H9 (cell line): Measurements from ENCODE around the gene MPST. TPM values are rescaled to one million over a fixed set of nuclear protein-coding genes. Genes with fewer than 3 reads are reported as not detected.

Experiments used
- DNase-seq: peaks from one replicate; pipeline ENCODE4 v3.0.0-alpha.2; 2017
- H2AFZ ChIP-seq: one replicate; pipeline ENCODE4 v1.6.1; 2013; ENCODE audit warnings: mild to moderate bottlenecking, low read length, control low read depth, moderate library complexity
- H2AK5ac ChIP-seq: 2 replicates; pipeline ENCODE4 v1.6.1; 2013; ENCODE audit warnings: low read length, control low read depth, mixed read lengths; ENCODE audit not compliant: insufficient read length
- H2BK120ac ChIP-seq: one replicate; pipeline ENCODE4 v1.6.1; 2013; ENCODE audit warnings: low read depth, mild to moderate bottlenecking, low read length, control low read depth, inconsistent platforms; ENCODE audit not compliant: poor library complexity, severe bottlenecking
- H2BK12ac ChIP-seq: 2 replicates; pipeline ENCODE4 v1.6.1; 2013; ENCODE audit warnings: low read length, control low read depth, mixed read lengths, low read depth; ENCODE audit not compliant: insufficient read length
- H2BK15ac ChIP-seq: 2 replicates; pipeline ENCODE4 v1.6.1; 2013; ENCODE audit warnings: low read depth, low read length, control low read depth
- H2BK20ac ChIP-seq: one replicate; pipeline ENCODE4 v1.6.1; 2013; ENCODE audit warnings: low read depth, mild to moderate bottlenecking, low read length, control low read depth, inconsistent platforms; ENCODE audit not compliant: poor library complexity, severe bottlenecking
- H2BK5ac ChIP-seq: 2 replicates; pipeline ENCODE4 v1.6.1; 2013; ENCODE audit warnings: low read length, control low read depth, mixed read lengths; ENCODE audit not compliant: insufficient read length
- H3K14ac ChIP-seq: 2 replicates; pipeline ENCODE4 v1.6.1; 2013; ENCODE audit warnings: low read length, control low read depth; ENCODE audit not compliant: insufficient read depth
- H3K18ac ChIP-seq: 2 replicates; pipeline ENCODE4 v1.6.1; 2013; ENCODE audit warnings: low read depth, mild to moderate bottlenecking, mixed read lengths, low read length, control low read depth; ENCODE audit not compliant: insufficient read length
- H3K23ac ChIP-seq: 2 replicates; pipeline ENCODE4 v1.6.1; 2013; ENCODE audit warnings: low read length, control low read depth, mixed read lengths, low read depth; ENCODE audit not compliant: insufficient read length
- H3K23me2 ChIP-seq: 2 replicates; pipeline ENCODE4 v1.6.1; 2013; ENCODE audit warnings: low read depth, mild to moderate bottlenecking, mixed read lengths, low read length, control low read depth; ENCODE audit not compliant: insufficient read length, poor library complexity, severe bottlenecking
- H3K27ac ChIP-seq: 2 replicates; pipeline ENCODE4 v1.5.1; 2013; ENCODE audit warnings: low read length, control low read depth, mixed read lengths, low read depth; ENCODE audit not compliant: insufficient read length
- H3K27me3 ChIP-seq: 2 replicates; pipeline ENCODE4 v1.6.1; 2013; ENCODE audit warnings: low read length, control low read depth, inconsistent platforms; ENCODE audit not compliant: insufficient read depth
- H3K4ac ChIP-seq: 2 replicates; pipeline ENCODE4 v1.6.1; 2013; ENCODE audit warnings: low read depth, mild to moderate bottlenecking, control low read depth, inconsistent platforms, low read length, moderate library complexity
- H3K4me1 ChIP-seq: 2 replicates; pipeline ENCODE4 v1.6.1; 2013; ENCODE audit warnings: low read length, control low read depth, inconsistent platforms; ENCODE audit not compliant: insufficient read depth
- H3K4me2 ChIP-seq: 2 replicates; pipeline ENCODE4 v1.6.1; 2013; ENCODE audit warnings: low read length, control low read depth, mixed read lengths; ENCODE audit not compliant: insufficient read length, insufficient read depth
- H3K56ac ChIP-seq: 2 replicates; pipeline ENCODE4 v1.6.1; 2013; ENCODE audit warnings: low read depth, mild to moderate bottlenecking, mixed read lengths, low read length, control low read depth; ENCODE audit not compliant: insufficient read length
- H3K79me1 ChIP-seq: 2 replicates; pipeline ENCODE4 v1.6.1; 2013; ENCODE audit warnings: low read depth, mild to moderate bottlenecking, moderate library complexity, low read length, control low read depth, inconsistent platforms; ENCODE audit not compliant: insufficient read depth, poor library complexity, severe bottlenecking
- H3K79me2 ChIP-seq: 2 replicates; pipeline ENCODE4 v1.6.1; 2013; ENCODE audit warnings: low read length, control low read depth, inconsistent platforms; ENCODE audit not compliant: insufficient read depth
- H3K9ac ChIP-seq: 2 replicates; pipeline ENCODE4 v1.6.1; 2013; ENCODE audit warnings: low read length, control low read depth, mixed read lengths; ENCODE audit not compliant: insufficient read length; ENCODE audit errors: extremely low read depth
- H3K9me3 ChIP-seq: one replicate; pipeline ENCODE4 v1.6.1; 2013; ENCODE audit warnings: low read depth, low read length, inconsistent platforms; ENCODE audit not compliant: control insufficient read depth
- H3T11ph ChIP-seq: one replicate; pipeline ENCODE4 v1.6.1; 2013; ENCODE audit warnings: mild to moderate bottlenecking, low read length, control low read depth, inconsistent platforms
- H4K20me1 ChIP-seq: one replicate; pipeline ENCODE4 v1.6.1; 2013; ENCODE audit not compliant: control insufficient read depth, insufficient read length, insufficient read depth
- H4K5ac ChIP-seq: 2 replicates; pipeline ENCODE4 v1.6.1; 2013; ENCODE audit warnings: low read depth, mild to moderate bottlenecking, mixed read lengths, low read length, control low read depth; ENCODE audit not compliant: insufficient read length
- H4K8ac ChIP-seq: replicated peaks from 2 replicates; pipeline ENCODE4 v1.6.1; 2013; ENCODE audit warnings: low read length, control low read depth, mixed read lengths, low read depth; ENCODE audit not compliant: insufficient read length
- H4K91ac ChIP-seq: 2 replicates; pipeline ENCODE4 v1.6.1; 2013; ENCODE audit warnings: low read depth, mild to moderate bottlenecking, moderate library complexity, mixed read lengths, low read length, control low read depth; ENCODE audit not compliant: insufficient read length
- H3K27ac Mint-ChIP-seq, 3 experiments: 2 replicates in 2 of 3; 3 replicates in 1 of 3; pipeline ENCODE4 v1.8.0; 2020 to 2021; ENCODE audit warnings: mixed read lengths in 3 of 3, mild to moderate bottlenecking in 1 of 3, moderate library complexity in 1 of 3
- H3K27me3 Mint-ChIP-seq: 2 replicates; pipeline ENCODE4 v1.8.0; 2021; ENCODE audit warnings: low read depth, mild to moderate bottlenecking, moderate library complexity, mixed read lengths
- H3K36me3 Mint-ChIP-seq, 3 experiments: 2 replicates in 2 of 3; 3 replicates in 1 of 3; pipeline ENCODE4 v1.8.0; 2020 to 2021; ENCODE audit warnings: low read depth in 3 of 3, mixed read lengths in 3 of 3; ENCODE audit not compliant: insufficient read depth in 1 of 3
- H3K4me1 Mint-ChIP-seq, 2 experiments: 2 replicates each; pipeline ENCODE4 v1.8.0; 2020; ENCODE audit warnings: mixed read lengths in 2 of 2
- H3K4me3 Mint-ChIP-seq, 2 experiments: 2 replicates in 1 of 2; 3 replicates in 1 of 2; pipeline ENCODE4 v1.8.0; 2020 to 2021; ENCODE audit warnings: mild to moderate bottlenecking in 2 of 2, mixed read lengths in 2 of 2, moderate library complexity in 1 of 2
- H3K9me3 Mint-ChIP-seq, 2 experiments: 2 replicates in 1 of 2; 3 replicates in 1 of 2; pipeline ENCODE4 v1.8.0; 2020; ENCODE audit warnings: mild to moderate bottlenecking in 2 of 2, mixed read lengths in 2 of 2, moderate library complexity in 1 of 2
- CTCF ChIP-seq: fragments of 200-600 bp; sonication (generic); conservative IDR thresholded peaks from 3 replicates; pipeline ENCODE4 v1.8.0; 2021; ENCODE audit warnings: antibody characterized with exemption, mild to moderate bottlenecking
- WGBS: extraction: QIAGEN DNeasy Blood & Tissue Kit; methylation state at CpG from one replicate; pipeline ENCODE4 v1.1.7; 2013; ENCODE audit warnings: missing lambda C conversion rate, low lambda C conversion rate, mixed read lengths; ENCODE audit not compliant: insufficient read length; ENCODE audit errors: extremely low coverage; 5-methylcytosine and 5-hydroxymethylcytosine counted together
- total RNA-seq: library from RNA; stranded (reverse); gene quantifications from 2 replicates; pipeline ENCODE4 v1.2.1, GENCODE V29; 2021

The MPST gene
- total RNA-seq, 1 experiment from 2014 or later = 70.5 TPM

- no peak for DNase-seq
- no peaks in the 10 kb centered on the region for H3K79me1 ChIP-seq
- Mint-ChIP-seq H3K36me3 (peaks cover 16 to 53% (median 50%) of the 10 kb centered on the region in 3 experiments; a peak in 6 of 7 replicates), H3K4me3 (no peak overlapping the region), H3K27ac (peak overlapping the region in 1 of 3 experiments; percentile 61; a peak in 1 of 7 replicates), H3K9me3 (no peaks in the 10 kb centered on the region), H3K27me3 (no peaks in the 10 kb centered on the region; the same call in 1 of the 2 replicates), H3K4me1 (peaks cover 21 to 35% of the 10 kb centered on the region in 2 experiments)
- no peak overlapping the region for H3K27ac ChIP-seq
- H3K18ac ChIP-seq = no peak overlapping the region
- peaks cover 3% of the 10 kb centered on the region for H4K20me1 ChIP-seq
- no peak overlapping the region for H2AK5ac ChIP-seq
- H3K79me2 ChIP-seq = no peaks in the 10 kb centered on the region
- H3K9ac ChIP-seq = no peak overlapping the region
- no peak overlapping the region for H4K5ac ChIP-seq
- no peak overlapping the region for H3K4ac ChIP-seq
- H2AFZ ChIP-seq = no peak overlapping the region
- H3K14ac ChIP-seq = no peak overlapping the region; the same call in 1 of the 2 replicates
- H3K23me2 ChIP-seq = no peaks in the 10 kb centered on the region
- H3K27me3 ChIP-seq = no peaks in the 10 kb centered on the region
- H3T11ph ChIP-seq = no peak overlapping the region
- H2BK12ac ChIP-seq = no peak overlapping the region
- no peak overlapping the region for H2BK5ac ChIP-seq
- no peak overlapping the region for H4K91ac ChIP-seq
- H3K4me2 ChIP-seq = no peak overlapping the region
- H2BK20ac ChIP-seq = no peak overlapping the region
- H3K9me3 ChIP-seq = no peaks in the 10 kb centered on the region
- no peak overlapping the region for H3K56ac ChIP-seq
- H3K4me1 ChIP-seq = no peaks in the 10 kb centered on the region
- H2BK15ac ChIP-seq = no peak overlapping the region
- no peak overlapping the region for H2BK120ac ChIP-seq
- no peak overlapping the region for H4K8ac ChIP-seq
- WGBS = no CpG with 5 or more reads among the region's 5 CpGs
- TF ChIP-seq CTCF = no peak
- H3K23ac ChIP-seq = no peak overlapping the region
These were observed 6.8 kb downstream of the MPST start for GRCh38 chr22:37026325-37026724.
